Natural killer cell (primary cell): ENCODE results near the gene HSPA9. TPM values are rescaled to one million over a fixed set of nuclear protein-coding genes. Genes with fewer than 3 reads are reported as not detected.

ENCODE experiments used
- ATAC-seq, 3 donors: fragments of 150-1000 bp in 2 of 3; fragments of 200-7000 bp in 1 of 3; cut with Tn5 transposase; 1 replicate in 1 of 3; 2 replicates in 2 of 3; pipeline ENCODE4 v1.10.0; 2021; ENCODE audit warnings: mild to moderate bottlenecking in 2 of 3, moderate library complexity in 2 of 3
- DNase-seq, 2 donors: peaks; one replicate each; pipeline versions ENCODE4 v3.0.0 to v3.0.0-alpha.2; 2013 to 2021; ENCODE audit warnings: mixed read lengths in 1 of 2
- H3K27ac ChIP-seq: one replicate; pipeline ENCODE4 v1.5.1; 2013; ENCODE audit warnings: mild to moderate bottlenecking, low read length
- H3K27me3 ChIP-seq: one replicate; pipeline ENCODE4 v1.6.1; 2013; ENCODE audit warnings: low read length; ENCODE audit not compliant: control insufficient read depth, insufficient read depth
- H3K36me3 ChIP-seq: one replicate; pipeline ENCODE4 v1.6.1; 2013; ENCODE audit warnings: low read length; ENCODE audit not compliant: control insufficient read depth, insufficient read depth
- H3K4me1 ChIP-seq: one replicate; pipeline ENCODE4 v1.6.1; 2013; ENCODE audit warnings: low read length; ENCODE audit not compliant: control insufficient read depth, insufficient read depth
- H3K4me3 ChIP-seq: one replicate; pipeline ENCODE4 v1.5.1; 2013; ENCODE audit warnings: low read length
- H3K9me3 ChIP-seq: one replicate; pipeline ENCODE4 v1.6.1; 2013; ENCODE audit warnings: low read length; ENCODE audit not compliant: control insufficient read depth, insufficient read depth
- H3K27ac Mint-ChIP-seq, 2 donors: one replicate each; pipeline ENCODE4 v1.8.0; 2022; ENCODE audit warnings: mild to moderate bottlenecking in 2 of 2, mixed read lengths in 2 of 2, moderate library complexity in 1 of 2
- H3K27me3 Mint-ChIP-seq, 2 donors: one replicate each; pipeline ENCODE4 v1.8.0; 2022; ENCODE audit warnings: low read depth in 2 of 2, mixed read lengths in 2 of 2
- H3K36me3 Mint-ChIP-seq: one replicate; pipeline ENCODE4 v1.8.0; 2022; ENCODE audit warnings: mixed read lengths
- H3K4me1 Mint-ChIP-seq, 2 donors: one replicate each; pipeline ENCODE4 v1.8.0; 2022; ENCODE audit warnings: mixed read lengths in 2 of 2
- H3K4me3 Mint-ChIP-seq: one replicate; pipeline ENCODE4 v1.8.0; 2022; ENCODE audit warnings: mild to moderate bottlenecking, moderate library complexity, mixed read lengths
- H3K9me3 Mint-ChIP-seq, 2 donors: one replicate each; pipeline ENCODE4 v1.8.0; 2022; ENCODE audit warnings: mixed read lengths in 2 of 2
- CTCF ChIP-seq: fragments of 200-600 bp; IDR thresholded peaks from one replicate; pipeline ENCODE4 v1.8.0; 2022; ENCODE audit warnings: antibody characterized with exemption
- WGBS: methylation state at CpG from one replicate; pipeline ENCODE4 v1.1.7; 2013; ENCODE audit warnings: missing lambda C conversion rate; ENCODE audit not compliant: insufficient coverage; 5-methylcytosine and 5-hydroxymethylcytosine counted together
- intact Hi-C: fragments of 100-400 bp; cut with micrococcal nuclease; formaldehyde crosslinking; loops from one replicate; pipeline ENCODE4 v1.14.2; 2022
- total RNA-seq, 4 donors: library from RNA; stranded (reverse); fragments of 120-200 nt in 1 of 4; gene quantifications; one replicate each; pipeline versions ENCODE4 v1.2.3 to v1.2.4, GENCODE V29; 2013 to 2022

The HSPA9 gene
- total RNA-seq, 3 donors from 2014 or later (not counting 1 experiment from before 2014, with no cell fraction given), result 272 to 308 (median 308) TPM

- Mint-ChIP-seq H3K27ac (peak overlapping the region in 1 of 2 donors; percentile 100), H3K4me1 (peaks cover 69 to 71% of the 10 kb centered on the region in 2 donors), H3K4me3 (peak overlapping the region; percentile 10), H3K9me3 (no peaks in the 10 kb centered on the region), H3K36me3 (no peaks in the 10 kb centered on the region), H3K27me3 (no peaks in the 10 kb centered on the region)
- no peak for TF ChIP-seq CTCF
- Histone ChIP-seq H3K4me1 (peaks cover 20% of the 10 kb centered on the region), H3K4me3 (no peak overlapping the region), H3K9me3 (no peaks in the 10 kb centered on the region), H3K27me3 (no peaks in the 10 kb centered on the region), H3K36me3 (peaks cover 7% of the 10 kb centered on the region), H3K27ac (no peak overlapping the region)
- DNase-seq, result no peak
- no peak for ATAC-seq
- intact Hi-C loops, result loop anchor here (10.0 kb wide), 1 partner anchor 45 kb away; no protein-coding TSS in a partner anchor
Measured at GRCh38 chr5:138539791-138540190, 35.4 kb downstream of the HSPA9 start.

- intact Hi-C loops, result no loop called here
- H3K9me3 ChIP-seq, result no peaks in the 10 kb centered on the region
- H3K4me1 ChIP-seq, result peaks cover 12% of the 10 kb centered on the region
- no peaks in the 10 kb centered on the region for H3K27me3 Mint-ChIP-seq
- H3K4me1 Mint-ChIP-seq, result peaks cover 68 to 69% of the 10 kb centered on the region in 2 donors
- no peaks in the 10 kb centered on the region for H3K9me3 Mint-ChIP-seq
- DNase-seq, result no peak
- H3K4me3 Mint-ChIP-seq, result peak overlapping the region; percentile 10
- no peak for ATAC-seq
- H3K4me3 ChIP-seq, result no peak overlapping the region
- peak overlapping the region; percentile 44 to 100 for H3K27ac Mint-ChIP-seq
- H3K27ac ChIP-seq, result no peak overlapping the region
- TF ChIP-seq CTCF, result no peak
- H3K36me3 ChIP-seq, result peaks cover 7% of the 10 kb centered on the region
- H3K27me3 ChIP-seq, result no peaks in the 10 kb centered on the region
- 27% methylated on average over 1 of the region's 2 CpGs for WGBS
- no peaks in the 10 kb centered on the region for H3K36me3 Mint-ChIP-seq
Measured at GRCh38 chr5:138538943-138539627, 36.1 kb downstream of the HSPA9 start.

GRCh38 chr5:138536665-138537315 is 38.4 kb downstream of the HSPA9 start:
- Histone ChIP-seq H3K27ac (no peak overlapping the region), H3K9me3 (no peaks in the 10 kb centered on the region), H3K4me3 (no peak overlapping the region), H3K4me1 (peaks cover 1% of the 10 kb centered on the region), H3K27me3 (no peaks in the 10 kb centered on the region), H3K36me3 (peaks cover 7% of the 10 kb centered on the region)
- peak; percentile 69 to 76 (median 74) for ATAC-seq
- peaks cover 64 to 70% of the 10 kb centered on the region in 2 donors for H3K4me1 Mint-ChIP-seq
- H3K9me3 Mint-ChIP-seq, result no peaks in the 10 kb centered on the region
- H3K27me3 Mint-ChIP-seq, result no peaks in the 10 kb centered on the region
- TF ChIP-seq CTCF, result peak; percentile 45
- peak in 1 of 2 donors; percentile 55 for DNase-seq
- intact Hi-C loops, result no loop called here
- peak overlapping the region; percentile 16 to 75 for H3K27ac Mint-ChIP-seq
- H3K4me3 Mint-ChIP-seq, result no peak overlapping the region
- H3K36me3 Mint-ChIP-seq, result no peaks in the 10 kb centered on the region
- 66% methylated on average over 3 of the region's 4 CpGs for WGBS
